GM21619 (cell line): Measurements from ENCODE around the gene VSTM4.
A peak's percentile ranks its signal among the peaks of the same experiment; 100 is the strongest.

Experiments used
- ATAC-seq: cut with Tn5 transposase; IDR thresholded peaks from one replicate; pipeline ENCODE4 v1.9.1; 2021; ENCODE audit not compliant: unreplicated experiment

VSTM4 gene

DNA sequence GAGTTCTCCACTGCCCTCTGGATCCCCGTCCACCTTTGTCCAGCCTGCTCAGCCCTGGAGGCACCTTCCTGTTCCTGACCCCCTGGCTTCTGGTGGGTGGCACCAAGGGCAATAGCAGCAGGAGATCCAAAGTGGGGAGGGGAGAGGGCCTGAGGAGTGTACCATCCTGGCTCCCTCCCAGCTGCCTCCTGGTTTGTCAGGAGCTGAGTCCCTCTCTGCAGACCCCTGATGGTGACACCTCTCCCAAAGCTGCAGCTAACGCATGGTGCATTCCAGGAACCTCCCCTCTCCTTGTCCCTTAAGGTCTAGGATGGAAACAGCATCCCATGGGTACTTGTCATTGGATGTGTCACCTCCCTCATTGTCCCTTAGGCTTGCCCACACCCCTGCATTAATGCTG lies 39.6 kb downstream of the VSTM4 start:
- no peak for ATAC-seq

DNA sequence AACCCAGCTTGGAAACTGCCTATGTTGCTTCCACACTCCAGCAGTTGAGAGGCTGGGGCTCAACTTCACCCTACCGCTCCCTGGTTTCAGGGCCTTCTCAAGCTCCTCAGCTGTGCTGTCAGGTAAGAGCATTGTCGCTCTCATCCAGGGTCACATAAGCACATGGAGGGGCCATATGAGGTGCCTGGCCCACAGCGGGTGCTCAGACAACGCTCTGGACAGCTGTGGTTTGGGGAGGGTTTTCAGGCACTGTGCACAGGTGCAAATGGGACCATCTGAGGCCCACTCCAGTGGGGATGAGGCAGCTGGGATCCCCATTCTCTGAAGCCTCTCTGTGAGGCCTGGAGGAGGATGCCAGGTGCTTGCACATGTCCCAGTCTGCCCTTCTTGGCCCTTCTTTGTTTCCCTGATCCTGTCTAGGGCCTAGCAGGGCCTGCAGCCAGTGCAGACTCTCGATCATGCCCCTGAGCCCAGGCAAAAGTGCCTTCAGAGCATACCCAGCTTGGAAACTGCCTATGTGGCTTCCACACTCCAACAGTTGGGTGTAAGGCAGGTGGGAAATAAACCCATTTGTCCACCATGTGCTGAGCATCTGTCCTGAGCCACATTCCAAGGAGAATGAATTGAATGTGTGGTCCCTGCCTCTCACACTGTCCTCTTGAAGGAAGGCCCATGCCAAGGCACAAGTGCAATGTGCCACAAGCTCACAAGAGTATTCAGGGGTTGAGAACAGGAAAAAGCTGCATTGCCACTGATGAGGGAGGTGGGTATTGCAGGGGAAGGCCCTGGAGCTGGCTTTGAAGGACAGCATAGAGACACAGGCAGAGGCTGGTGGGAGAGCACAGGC lies 40.3 kb downstream of the VSTM4 start:
- ATAC-seq = no peak

GRCh38 chr10:49072166-49072885 lies 43.0 kb downstream of the VSTM4 start:
- ATAC-seq = no peak

DNA sequence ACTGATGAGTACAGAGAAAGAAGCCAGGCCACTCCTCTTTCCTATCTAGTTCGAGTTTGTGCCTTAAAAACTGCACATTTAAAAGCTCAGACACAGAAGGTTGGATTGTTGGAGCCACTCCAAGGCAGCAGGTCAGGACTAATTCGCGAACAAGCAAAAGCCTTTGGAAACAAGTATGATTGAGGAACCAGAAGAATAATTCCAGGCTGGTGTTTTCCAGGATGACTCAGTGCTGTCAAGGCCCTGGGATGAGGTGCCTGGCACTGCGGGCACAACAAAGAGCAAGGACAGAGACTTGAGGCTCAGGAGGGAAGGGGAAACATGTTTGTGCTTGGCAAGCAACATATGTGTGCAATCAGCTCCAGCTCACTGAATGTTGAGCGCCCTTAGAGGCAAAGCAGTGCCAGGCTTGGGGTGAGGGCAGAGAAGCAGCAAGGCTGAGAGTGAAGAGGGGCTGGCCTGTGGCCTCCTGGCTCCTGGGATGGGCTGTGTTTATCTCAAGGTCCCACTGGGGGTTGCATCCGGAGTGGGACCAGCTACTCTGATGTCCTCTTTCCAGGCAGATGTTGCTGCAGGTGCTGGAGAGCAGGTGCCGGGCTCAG lies 44.1 kb downstream of the VSTM4 start:
- ATAC-seq = no peak

DNA sequence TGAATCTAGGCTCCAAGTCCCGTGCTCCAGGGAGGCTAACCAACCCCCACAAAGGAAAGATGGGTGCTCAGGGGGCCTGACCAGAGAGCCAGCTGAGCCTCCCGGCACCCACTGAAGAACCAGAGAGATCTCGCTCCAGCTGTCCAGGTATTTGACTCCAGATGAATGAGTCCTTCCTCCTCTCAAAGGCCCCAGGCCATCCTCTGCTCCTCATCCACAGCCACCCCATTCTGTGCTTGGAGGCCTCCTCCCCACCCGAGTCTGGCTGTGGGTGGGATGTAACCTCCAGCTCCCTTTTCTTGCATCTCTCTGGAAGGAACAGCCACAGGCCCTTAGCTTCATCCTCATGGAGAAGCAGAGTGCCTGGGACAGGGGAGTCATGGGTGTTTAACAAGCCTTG lies 44.6 kb downstream of the VSTM4 start:
- ATAC-seq = no peak

- ATAC-seq = no peak
Measured at GRCh38 chr10:49068672-49069217, 46.6 kb downstream of the VSTM4 start.

GRCh38 chr10:49068209-49068608 lies 47.1 kb downstream of the VSTM4 start:
- no peak for ATAC-seq

DNA sequence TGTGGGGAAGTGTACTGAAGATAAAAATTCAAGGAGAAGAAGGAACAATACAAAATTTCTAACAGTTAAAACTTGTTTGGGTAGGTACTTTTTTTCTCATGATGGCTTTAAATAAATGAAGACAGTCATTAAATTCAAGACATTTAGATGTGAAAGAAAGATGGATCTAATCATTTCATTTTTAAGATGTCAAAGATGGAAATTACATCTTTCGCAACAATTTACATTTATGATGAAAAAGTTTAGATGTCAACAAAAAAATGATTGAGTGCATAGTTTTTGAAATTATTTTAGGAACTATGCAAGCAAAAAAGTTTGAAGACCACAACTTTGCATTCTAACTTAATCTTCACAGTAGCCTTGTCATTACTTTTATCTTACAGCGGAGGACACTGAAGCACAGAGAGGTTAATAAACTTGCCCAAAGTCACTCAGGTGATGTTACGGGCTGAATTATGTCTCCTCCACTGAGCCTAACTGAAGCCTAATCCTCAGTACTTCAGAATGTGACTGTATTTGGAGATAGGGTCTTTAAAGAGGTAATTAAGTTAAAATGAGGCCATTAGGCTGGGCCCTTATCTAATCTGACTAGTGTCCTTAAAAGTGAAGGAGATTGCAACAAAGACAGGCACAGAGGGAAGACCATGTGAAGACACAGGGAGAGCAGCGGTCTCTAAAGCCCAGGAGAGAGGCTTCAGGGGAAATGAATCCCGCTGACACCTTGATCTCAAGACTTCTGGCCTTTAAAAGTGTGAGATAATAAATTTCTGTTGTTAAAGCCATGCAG lies 48.2 kb downstream of the VSTM4 start:
- no peak for ATAC-seq

DNA sequence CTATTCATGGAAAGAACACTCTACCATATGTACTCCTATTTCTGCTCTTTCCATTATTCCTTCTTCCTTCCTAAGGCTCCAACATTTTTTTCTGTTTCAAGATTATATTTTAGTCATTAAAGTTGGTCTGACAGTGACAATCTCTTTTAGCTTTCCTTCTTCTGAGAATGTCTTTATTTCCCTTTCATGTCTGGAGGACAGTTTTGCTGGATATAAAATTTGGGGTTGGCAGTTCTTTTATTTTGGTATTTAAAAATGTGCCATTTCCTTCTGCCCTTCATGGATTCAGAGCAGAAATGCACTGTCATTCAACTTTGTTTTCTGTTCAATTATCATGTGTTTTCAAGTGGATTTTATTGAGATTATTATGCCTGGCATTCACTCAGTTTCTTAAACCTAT lies 53.1 kb downstream of the VSTM4 start:
- no peak for ATAC-seq

- ATAC-seq = no peak
Measured at GRCh38 chr10:49061667-49062066, 53.7 kb downstream of the VSTM4 start.

- no peak for ATAC-seq
Measured at GRCh38 chr10:49058463-49059255, 56.7 kb downstream of the VSTM4 start.

- no peak for ATAC-seq
Measured at GRCh38 chr10:49057231-49057880, 58.0 kb downstream of the VSTM4 start.

DNA sequence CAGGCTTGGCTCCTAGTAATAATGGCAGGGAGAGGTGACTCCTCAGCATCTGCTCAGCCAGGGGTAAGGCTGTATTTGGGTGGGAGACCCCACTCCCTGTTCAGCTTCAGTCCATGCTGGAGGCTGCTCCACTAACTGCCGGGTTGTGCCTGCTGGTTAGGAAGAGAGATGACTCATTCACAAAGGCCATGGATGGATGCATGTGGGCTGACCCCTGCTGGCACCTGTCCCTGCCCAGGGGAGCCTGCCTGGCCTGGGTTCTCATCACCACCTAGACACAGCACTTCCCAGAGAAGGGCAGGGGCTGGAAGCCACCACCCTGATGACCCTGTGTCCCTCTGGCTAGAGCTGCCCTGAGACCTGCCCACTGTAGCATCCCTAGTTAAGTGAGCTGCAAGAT lies 59.0 kb downstream of the VSTM4 start:
- ATAC-seq = no peak

DNA sequence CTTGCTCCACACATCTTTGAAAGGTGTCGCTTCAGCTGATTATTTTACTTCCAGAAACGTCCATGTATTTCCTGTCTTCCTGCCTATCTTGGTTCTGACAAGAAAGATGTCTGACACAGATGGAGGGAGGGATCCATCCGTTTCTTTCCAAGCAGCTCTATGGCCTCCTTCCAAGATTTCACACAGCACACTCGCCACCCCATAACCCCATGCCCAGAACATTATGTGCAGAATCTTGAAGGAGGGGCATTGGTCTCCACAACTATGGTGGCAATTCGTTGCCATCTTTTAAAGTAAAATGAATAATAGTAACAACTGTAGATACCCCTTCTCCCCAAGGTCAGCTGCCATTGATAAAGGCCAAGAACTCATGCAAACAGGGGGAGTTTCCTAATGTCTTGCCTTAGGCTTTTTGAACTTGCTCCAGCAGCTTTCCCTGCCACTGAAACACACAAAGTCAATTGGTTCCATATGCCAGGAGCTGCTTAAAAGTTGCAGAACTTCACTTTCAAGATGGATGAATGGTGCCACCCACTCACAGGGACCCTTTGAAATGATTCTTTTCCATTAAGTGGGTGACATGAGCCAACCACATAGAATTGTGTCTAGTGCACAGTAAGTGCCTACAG lies 60.0 kb downstream of the VSTM4 start:
- ATAC-seq = no peak

DNA sequence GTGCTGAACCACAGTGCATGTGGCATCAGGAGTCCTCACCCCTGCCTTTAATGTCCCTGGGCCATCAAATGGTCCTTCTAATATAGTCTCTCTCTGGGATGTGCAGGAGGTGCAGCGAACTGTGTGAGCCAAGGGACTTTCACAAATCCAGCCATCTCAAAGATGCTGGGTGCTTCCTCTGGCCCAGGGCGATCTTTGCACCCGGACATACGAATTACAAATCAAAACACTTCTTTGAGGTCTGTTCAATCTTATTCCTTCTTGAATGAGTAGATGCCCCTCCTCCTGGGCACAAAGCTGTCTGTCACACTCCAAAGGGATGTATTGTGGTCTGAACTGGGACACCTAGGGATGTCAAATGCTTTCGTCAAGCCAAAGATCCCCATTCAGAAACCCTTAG lies 60.6 kb downstream of the VSTM4 start:
- no peak for ATAC-seq

- no peak for ATAC-seq
Measured at GRCh38 chr10:49053998-49054692, 61.2 kb downstream of the VSTM4 start.

DNA sequence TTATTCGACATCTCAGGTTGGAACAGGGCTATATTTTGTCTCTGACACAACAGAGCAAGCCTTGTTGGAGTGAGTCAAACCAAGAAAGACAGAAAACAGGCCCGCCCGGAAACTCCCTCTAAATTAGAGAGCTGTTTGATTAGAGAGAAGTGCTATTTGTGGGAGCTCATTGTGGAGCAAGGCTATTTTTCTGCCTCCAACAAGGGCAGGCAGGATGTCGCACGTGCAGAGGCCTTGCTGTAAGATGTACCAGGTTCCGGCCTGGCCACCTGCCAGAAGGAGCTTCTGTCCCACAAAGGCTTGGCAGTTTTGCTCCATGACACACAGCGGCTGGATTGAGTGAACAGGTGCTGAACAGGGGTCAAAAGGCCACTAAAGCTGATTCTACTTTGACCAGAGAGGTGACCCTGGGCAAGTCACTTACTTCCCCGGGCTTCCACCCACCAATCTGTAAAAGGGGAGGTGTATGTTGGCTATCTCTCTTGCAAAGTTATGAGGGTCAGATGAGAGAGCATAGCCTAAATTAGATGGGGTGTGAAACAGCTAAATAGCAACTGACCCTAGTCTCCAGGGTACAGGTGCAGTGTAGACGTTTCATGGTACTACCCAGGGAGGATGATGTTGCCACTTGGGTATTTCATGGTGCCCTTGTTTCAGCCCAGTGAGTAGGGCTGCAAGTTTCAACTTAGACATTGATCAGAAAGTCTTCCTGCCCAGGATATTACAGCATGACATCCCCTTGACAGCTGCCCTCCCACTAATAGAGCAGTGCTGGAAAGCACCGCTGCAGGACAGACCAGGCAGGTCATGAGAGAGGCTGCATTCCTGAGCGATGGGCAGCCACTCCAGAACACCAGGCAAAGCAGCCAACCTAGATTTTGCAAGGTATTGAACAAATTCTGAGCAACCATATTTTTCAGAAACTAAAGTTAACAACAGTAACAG lies 62.0 kb downstream of the VSTM4 start:
- ATAC-seq = peak; percentile 63
